Suprapubic skin (tissue), 4 donors: ENCODE data around the gene C12orf56. TPM values are rescaled to one million over a fixed set of nuclear protein-coding genes. Genes with fewer than 3 reads are reported as not detected.
A peak's percentile ranks its signal among the peaks of the same experiment; 100 is the strongest.

Experiments used
- DNase-seq, 2 donors: peaks; one replicate each; pipeline ENCODE4 v3.0.0-alpha.2; 2019; ENCODE audit warnings: low spot score in 2 of 2
- H3K27ac ChIP-seq: fragments of 200-600 bp; sonication (generic); one replicate; pipeline ENCODE4 v1.5.1; 2019
- H3K27me3 ChIP-seq: fragments of 200-600 bp; sonication (generic); one replicate; pipeline ENCODE4 v1.5.1; 2019
- H3K36me3 ChIP-seq: fragments of 200-600 bp; sonication (generic); one replicate; pipeline ENCODE4 v1.5.1; 2019
- H3K4me1 ChIP-seq: fragments of 200-600 bp; sonication (generic); one replicate; pipeline ENCODE4 v1.5.1; 2019
- H3K4me3 ChIP-seq: fragments of 200-600 bp; sonication (generic); one replicate; pipeline ENCODE4 v1.5.1; 2019; ENCODE audit warnings: mild to moderate bottlenecking
- H3K9me3 ChIP-seq: fragments of 200-600 bp; sonication (generic); one replicate; pipeline ENCODE4 v1.5.1; 2019
- EP300 ChIP-seq: sonication (generic); formaldehyde crosslinking; IDR thresholded peaks from one replicate; pipeline ENCODE4 v1.6.1; 2017; ENCODE audit warnings: antibody characterized with exemption
- POLR2A ChIP-seq, 2 donors: fragments of 450-650 bp; IDR thresholded peaks; one replicate each; pipeline ENCODE4 v1.6.1; 2017; ENCODE audit warnings: antibody characterized with exemption in 2 of 2, mild to moderate bottlenecking in 2 of 2, moderate library complexity in 2 of 2
- POLR2AphosphoS5 ChIP-seq, 3 donors: sonication (generic); formaldehyde crosslinking; IDR thresholded peaks; one replicate each; pipeline ENCODE4 v1.6.1; 2017; ENCODE audit warnings: antibody characterized with exemption in 3 of 3
- WGBS: methylation state at CpG from one replicate; pipeline ENCODE4 v1.1.5; 2018; 5-methylcytosine and 5-hydroxymethylcytosine counted together
- total RNA-seq, 4 donors: library from RNA; depleted of rRNA; stranded (reverse); fragments of >200 nt; gene quantifications; one replicate each; pipeline ENCODE4 v1.1.0, GENCODE V29; 2016
- TF ChIP-seq, protein P1 (sequence below), 2 donors: fragments of 200-600 bp in 1 of 2; fragments of 450-650 bp in 1 of 2; sonication (generic) in 1 of 2; IDR thresholded peaks; one replicate each; pipeline ENCODE4 v1.5.1; 2016 to 2019; ENCODE audit warnings: antibody characterized with exemption in 2 of 2, mild to moderate bottlenecking in 1 of 2, moderate library complexity in 1 of 2

C12orf56 gene
- total RNA-seq, 4 donors from 2014 or later: 1.2 to 2.4 (median 1.9) TPM

DNA sequence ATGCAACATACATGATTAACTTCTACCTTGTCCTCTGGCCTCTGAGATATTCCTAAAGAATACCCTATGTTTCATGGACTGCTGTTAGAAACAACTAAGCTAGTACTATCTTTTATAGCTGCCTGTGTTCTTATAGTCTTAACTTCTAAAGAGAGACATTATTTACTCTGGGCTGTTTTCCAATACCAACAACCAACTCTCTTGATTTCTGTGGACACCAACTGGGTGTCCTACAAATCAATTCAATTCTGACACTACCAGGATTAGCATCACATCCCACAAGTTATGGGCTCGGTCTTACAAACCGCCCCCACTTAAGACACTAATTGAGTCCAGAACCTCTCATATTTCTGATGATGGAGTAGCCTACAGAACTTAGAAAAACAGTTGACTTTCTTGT, 21.9 kb upstream of the C12orf56 start:
- H3K4me1 ChIP-seq: no peaks in the 10 kb centered on the region
- H3K4me3 ChIP-seq: no peak overlapping the region
- WGBS: 75% methylated on average over 2 of the region's 2 CpGs
- no peak for DNase-seq
- no peaks in the 10 kb centered on the region for H3K9me3 ChIP-seq
- TF ChIP-seq, protein P1, sequence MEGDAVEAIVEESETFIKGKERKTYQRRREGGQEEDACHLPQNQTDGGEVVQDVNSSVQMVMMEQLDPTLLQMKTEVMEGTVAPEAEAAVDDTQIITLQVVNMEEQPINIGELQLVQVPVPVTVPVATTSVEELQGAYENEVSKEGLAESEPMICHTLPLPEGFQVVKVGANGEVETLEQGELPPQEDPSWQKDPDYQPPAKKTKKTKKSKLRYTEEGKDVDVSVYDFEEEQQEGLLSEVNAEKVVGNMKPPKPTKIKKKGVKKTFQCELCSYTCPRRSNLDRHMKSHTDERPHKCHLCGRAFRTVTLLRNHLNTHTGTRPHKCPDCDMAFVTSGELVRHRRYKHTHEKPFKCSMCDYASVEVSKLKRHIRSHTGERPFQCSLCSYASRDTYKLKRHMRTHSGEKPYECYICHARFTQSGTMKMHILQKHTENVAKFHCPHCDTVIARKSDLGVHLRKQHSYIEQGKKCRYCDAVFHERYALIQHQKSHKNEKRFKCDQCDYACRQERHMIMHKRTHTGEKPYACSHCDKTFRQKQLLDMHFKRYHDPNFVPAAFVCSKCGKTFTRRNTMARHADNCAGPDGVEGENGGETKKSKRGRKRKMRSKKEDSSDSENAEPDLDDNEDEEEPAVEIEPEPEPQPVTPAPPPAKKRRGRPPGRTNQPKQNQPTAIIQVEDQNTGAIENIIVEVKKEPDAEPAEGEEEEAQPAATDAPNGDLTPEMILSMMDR (IDR thresholded peaks at IDR 0.05): no peak
- TF ChIP-seq POLR2AphosphoS5 (IDR thresholded peaks at IDR 0.05) (no peak), POLR2A (IDR thresholded peaks at IDR 0.05) (no peak), EP300 (no peak)
- no peaks in the 10 kb centered on the region for H3K27me3 ChIP-seq
- peaks cover 68% of the 10 kb centered on the region for H3K36me3 ChIP-seq
- H3K27ac ChIP-seq: no peak overlapping the region

DNA sequence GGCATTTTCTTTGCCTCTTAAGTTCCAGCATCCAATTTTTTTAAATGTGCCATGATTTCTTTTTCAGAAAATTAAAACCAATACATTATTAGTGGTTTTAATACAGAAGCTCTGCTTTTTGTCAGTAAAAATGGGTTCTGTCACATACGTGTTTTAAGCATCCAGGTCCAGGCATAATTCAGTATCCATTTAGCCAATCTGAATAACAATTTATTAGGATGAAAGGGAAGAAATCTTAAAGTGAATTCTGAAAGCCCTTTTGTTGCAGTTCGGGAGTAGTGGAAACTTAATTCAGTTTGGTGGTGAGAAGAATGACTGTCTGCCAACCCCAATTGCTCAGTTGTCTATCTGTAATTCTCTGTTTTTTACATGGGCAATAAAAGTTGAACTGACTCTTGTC, 20.9 kb upstream of the C12orf56 start:
- H3K27ac ChIP-seq: no peak overlapping the region
- H3K9me3 ChIP-seq: no peaks in the 10 kb centered on the region
- H3K27me3 ChIP-seq: no peaks in the 10 kb centered on the region
- no peak for DNase-seq
- WGBS: 90% methylated on average over 2 of the region's 2 CpGs
- H3K4me3 ChIP-seq: no peak overlapping the region
- no peaks in the 10 kb centered on the region for H3K4me1 ChIP-seq
- TF ChIP-seq POLR2A (IDR thresholded peaks at IDR 0.05): no peak
- no peak for TF ChIP-seq POLR2AphosphoS5 (IDR thresholded peaks at IDR 0.05)
- TF ChIP-seq, protein P1 (IDR thresholded peaks at IDR 0.05): no peak
- TF ChIP-seq EP300: no peak
- H3K36me3 ChIP-seq: peaks cover 58% of the 10 kb centered on the region

DNA sequence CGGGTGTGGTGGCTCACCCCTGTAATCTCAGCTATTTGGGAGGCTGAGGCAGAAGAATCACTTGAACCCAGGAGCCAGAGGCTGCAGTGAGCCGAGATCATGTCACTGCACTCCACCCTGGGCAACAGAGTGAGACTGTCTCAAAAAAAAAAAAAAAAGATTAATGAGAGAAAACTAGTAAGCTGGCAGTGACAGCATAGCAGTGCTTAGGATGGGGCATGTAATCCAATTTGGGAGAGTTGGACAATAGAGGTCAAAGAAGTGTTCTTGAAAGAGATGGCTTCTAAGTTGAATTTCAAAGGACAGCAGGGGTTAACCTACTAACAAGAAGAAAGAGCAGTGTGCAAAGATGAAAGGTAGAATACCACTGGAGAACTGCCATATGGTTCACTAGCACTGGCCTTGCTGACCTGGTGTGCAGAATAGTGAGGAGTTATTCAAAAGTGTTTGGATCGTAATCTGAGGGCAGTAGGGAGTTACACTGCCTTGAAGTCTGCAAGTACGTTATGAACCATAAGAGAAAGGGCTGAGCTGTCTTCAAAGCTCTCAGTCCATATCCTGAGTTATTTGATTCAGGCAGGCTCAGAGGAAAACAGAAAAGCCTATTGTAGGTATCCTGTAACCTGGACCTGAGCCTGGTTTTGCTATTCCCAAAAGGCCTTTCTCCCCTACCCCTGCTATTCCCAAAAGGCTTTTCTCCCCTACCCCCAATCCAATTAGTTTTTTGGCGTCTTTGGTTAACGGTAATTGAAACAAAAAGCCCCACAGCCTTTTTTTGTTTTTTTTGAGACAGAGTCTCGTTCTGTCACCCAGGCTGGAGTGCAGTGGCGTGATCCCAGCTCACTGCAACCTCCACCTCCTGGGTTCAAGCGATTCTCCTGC, 17.0 kb upstream of the C12orf56 start:
- H3K4me1 ChIP-seq: peaks cover 16% of the 10 kb centered on the region
- H3K4me3 ChIP-seq: no peak overlapping the region
- H3K36me3 ChIP-seq: peaks cover 23% of the 10 kb centered on the region
- no peaks in the 10 kb centered on the region for H3K27me3 ChIP-seq
- no peaks in the 10 kb centered on the region for H3K9me3 ChIP-seq
- TF ChIP-seq EP300 (no peak), POLR2AphosphoS5 (IDR thresholded peaks at IDR 0.05) (no peak), POLR2A (IDR thresholded peaks at IDR 0.05) (no peak)
- TF ChIP-seq, protein P1 (IDR thresholded peaks at IDR 0.05): no peak
- no peak for DNase-seq
- H3K27ac ChIP-seq: no peak overlapping the region
- 83% methylated on average over 9 of the region's 9 CpGs for WGBS

DNA sequence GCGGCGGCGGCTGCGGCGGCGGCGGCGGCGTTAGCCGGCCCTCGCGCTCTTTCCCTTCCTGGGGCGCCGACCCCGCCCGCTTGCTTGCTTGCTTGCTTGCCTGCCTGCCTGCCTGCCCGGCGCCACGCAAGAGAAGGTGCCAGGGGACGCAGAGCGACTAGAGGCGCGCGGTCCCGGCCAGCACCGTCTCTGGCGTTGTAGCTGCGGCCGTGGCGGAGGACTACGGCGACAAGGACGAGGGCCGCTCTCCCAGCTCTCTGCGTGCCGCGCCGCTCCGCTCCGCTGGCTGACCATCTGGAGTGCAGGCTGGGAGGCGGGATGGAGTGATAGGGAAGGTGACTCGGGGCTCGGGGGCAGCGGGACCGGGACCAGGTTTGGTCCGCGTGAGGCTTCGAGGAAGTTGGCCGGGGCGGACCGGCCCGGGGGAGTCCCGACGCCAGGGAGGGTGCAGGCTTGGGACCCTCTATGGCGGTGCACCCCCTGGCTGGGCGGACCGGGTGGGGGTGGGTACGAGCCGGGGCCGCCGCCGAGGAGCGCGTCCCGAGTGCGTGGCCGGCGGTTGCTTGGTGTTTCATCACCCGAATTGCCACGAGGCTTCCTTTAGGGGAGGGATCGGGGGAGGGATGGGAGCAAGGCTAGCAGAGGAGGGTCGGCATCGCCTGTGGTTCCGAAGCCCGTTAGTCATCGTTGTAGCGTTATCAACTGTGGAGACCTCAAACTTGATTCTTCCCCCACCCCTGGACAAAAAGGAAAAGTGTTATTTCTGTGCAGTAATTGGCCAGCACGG, 14.1 kb upstream of the C12orf56 start:
- TF ChIP-seq EP300 (no peak), POLR2A (IDR thresholded peaks at IDR 0.05) (peak in 1 of 2 donors; percentile 28), POLR2AphosphoS5 (IDR thresholded peaks at IDR 0.05) (peak in 2 of 3 donors; percentile 11 to 13)
- Histone ChIP-seq H3K4me3 (peak overlapping the region; percentile 90), H3K36me3 (no peaks in the 10 kb centered on the region), H3K4me1 (peaks cover 23% of the 10 kb centered on the region), H3K27ac (peak overlapping the region; percentile 98), H3K9me3 (no peaks in the 10 kb centered on the region), H3K27me3 (no peaks in the 10 kb centered on the region)
- peak; percentile 85 for DNase-seq
- 2% methylated on average over 29 of the region's 78 CpGs for WGBS

DNA sequence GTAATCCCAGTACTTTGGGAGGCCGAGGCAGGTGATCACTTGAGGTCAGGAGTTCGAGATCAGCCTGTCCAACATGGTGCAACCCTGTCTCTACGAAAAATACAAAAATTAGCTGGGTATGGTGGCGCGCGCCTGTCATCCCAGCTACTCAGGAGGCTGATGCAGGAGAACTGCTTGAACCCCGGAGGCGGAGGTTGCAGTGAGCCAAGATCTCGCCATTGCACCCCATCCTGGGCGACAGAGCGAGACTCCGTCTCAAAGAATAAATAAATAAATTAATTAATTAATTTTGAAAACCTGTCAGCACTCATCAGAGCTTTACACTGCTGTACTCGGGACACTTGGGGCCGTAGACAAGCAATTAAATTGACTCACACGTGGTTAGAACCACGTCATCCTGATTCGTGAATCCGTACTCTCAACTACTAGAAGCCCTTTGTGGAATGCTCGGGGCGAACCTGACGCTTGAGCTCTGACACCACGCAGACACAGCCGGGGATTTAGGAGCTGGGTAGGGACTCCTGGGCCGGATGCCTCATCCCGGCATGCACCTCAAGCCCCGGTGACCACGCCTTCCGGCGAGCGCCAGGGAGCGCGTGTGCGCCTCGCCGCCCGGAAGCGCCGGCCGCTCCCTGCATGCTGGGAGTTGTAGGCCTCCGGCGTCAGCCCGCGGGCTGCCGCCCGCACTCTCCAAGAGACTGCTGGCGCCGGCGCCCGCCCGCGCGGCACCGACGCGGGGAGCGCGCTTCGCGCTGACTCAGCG, 13.3 kb upstream of the C12orf56 start, which contains the start of gene XPOT:
Gene XPOT (plus strand): TSS at position 686 of the 763 bp plus-strand sequence. CDS start 5,644 bp downstream, outside the sequence.
- peak; percentile 93 to 94 for DNase-seq
- TF ChIP-seq, protein P1 (IDR thresholded peaks at IDR 0.05): no peak
- no peak for TF ChIP-seq POLR2AphosphoS5 (IDR thresholded peaks at IDR 0.05)
- TF ChIP-seq POLR2A (IDR thresholded peaks at IDR 0.05): no peak
- TF ChIP-seq EP300: no peak
- H3K36me3 ChIP-seq: no peaks in the 10 kb centered on the region
- H3K4me1 ChIP-seq: peaks cover 24% of the 10 kb centered on the region
- H3K9me3 ChIP-seq: no peaks in the 10 kb centered on the region
- whole genome bisulfite sequencing: 30% methylated on average over 22 of the region's 60 CpGs
- H3K27me3 ChIP-seq: no peaks in the 10 kb centered on the region
- peak within 1 kb of the TSS; percentile 90 for H3K4me3 ChIP-seq
- H3K27ac ChIP-seq: peak within 1 kb of the TSS; percentile 98
